ENCODE results near the gene METTL5.

GRCh38 chr2:169859423-169859822, 34.7 kb upstream of the METTL5 start:
- TF ChIP-seq, protein P1, sequence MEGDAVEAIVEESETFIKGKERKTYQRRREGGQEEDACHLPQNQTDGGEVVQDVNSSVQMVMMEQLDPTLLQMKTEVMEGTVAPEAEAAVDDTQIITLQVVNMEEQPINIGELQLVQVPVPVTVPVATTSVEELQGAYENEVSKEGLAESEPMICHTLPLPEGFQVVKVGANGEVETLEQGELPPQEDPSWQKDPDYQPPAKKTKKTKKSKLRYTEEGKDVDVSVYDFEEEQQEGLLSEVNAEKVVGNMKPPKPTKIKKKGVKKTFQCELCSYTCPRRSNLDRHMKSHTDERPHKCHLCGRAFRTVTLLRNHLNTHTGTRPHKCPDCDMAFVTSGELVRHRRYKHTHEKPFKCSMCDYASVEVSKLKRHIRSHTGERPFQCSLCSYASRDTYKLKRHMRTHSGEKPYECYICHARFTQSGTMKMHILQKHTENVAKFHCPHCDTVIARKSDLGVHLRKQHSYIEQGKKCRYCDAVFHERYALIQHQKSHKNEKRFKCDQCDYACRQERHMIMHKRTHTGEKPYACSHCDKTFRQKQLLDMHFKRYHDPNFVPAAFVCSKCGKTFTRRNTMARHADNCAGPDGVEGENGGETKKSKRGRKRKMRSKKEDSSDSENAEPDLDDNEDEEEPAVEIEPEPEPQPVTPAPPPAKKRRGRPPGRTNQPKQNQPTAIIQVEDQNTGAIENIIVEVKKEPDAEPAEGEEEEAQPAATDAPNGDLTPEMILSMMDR (IDR thresholded peaks at IDR 0.05) = no peak
- no peak for TF ChIP-seq POLR2A (IDR thresholded peaks at IDR 0.05)

Data from Peyer's patch (tissue), 4 donors.